Right lobe of liver (tissue), 6 donors: Measurements from ENCODE around the gene OBSCN. TPM values are rescaled to one million over a fixed set of nuclear protein-coding genes. Genes with fewer than 3 reads are reported as not detected.
"Not testable (repeated sequence)": the region's sequence is repeated elsewhere in the genome, so short reads cannot be mapped to it uniquely, and the experiment has no call there.

Experiments used
- ATAC-seq, 4 donors: fragments of 200-7000 bp; cut with Tn5 transposase; one replicate each; pipeline ENCODE4 v1.9.1; 2020; ENCODE audit warnings: mild to moderate bottlenecking in 4 of 4, moderate library complexity in 4 of 4
- DNase-seq, 3 donors: peaks; one replicate each; pipeline ENCODE4 v3.0.0-alpha.2; 2020
- H3K27ac ChIP-seq, 3 donors: fragments of 200-600 bp; one replicate each; pipeline ENCODE4 v1.8.0; 2022
- H3K27me3 ChIP-seq, 2 donors: fragments of 200-600 bp; one replicate each; pipeline ENCODE4 v1.8.0; 2022
- H3K36me3 ChIP-seq, 4 donors: fragments of 200-600 bp; sonication (generic) in 1 of 4; one replicate each; pipeline versions ENCODE4 v1.5.1 to v1.8.0; 2017 to 2022; ENCODE audit warnings: control low read depth in 1 of 4
- H3K4me1 ChIP-seq, 4 donors: fragments of 200-600 bp; sonication (generic) in 1 of 4; one replicate each; pipeline versions ENCODE4 v1.5.1 to v1.8.0; 2017 to 2022; ENCODE audit warnings: control low read depth in 1 of 4
- H3K4me3 ChIP-seq, 3 donors: fragments of 200-600 bp; one replicate each; pipeline ENCODE4 v1.8.0; 2022
- H3K9me3 ChIP-seq, 4 donors: fragments of 200-600 bp; sonication (generic) in 1 of 4; one replicate each; pipeline versions ENCODE4 v1.5.1 to v1.8.0; 2017 to 2022; ENCODE audit warnings: control low read depth in 1 of 4
- CTCF ChIP-seq, 4 donors: fragments of 200-600 bp in 3 of 4; fragments of 450-650 bp in 1 of 4; IDR thresholded peaks; one replicate each; pipeline versions ENCODE4 v1.5.1 to v1.8.0; 2016 to 2022; ENCODE audit warnings: antibody characterized with exemption in 4 of 4, mild to moderate bottlenecking in 2 of 4
- POLR2A ChIP-seq: fragments of 450-650 bp; IDR thresholded peaks from one replicate; pipeline ENCODE4 v1.6.1; 2017; ENCODE audit warnings: antibody characterized with exemption, mild to moderate bottlenecking
- WGBS: methylation state at CpG from one replicate; pipeline ENCODE4 v1.1.6; 2018; ENCODE audit warnings: low coverage, low lambda C conversion rate; ENCODE audit not compliant: insufficient coverage; ENCODE audit errors: missing lambda C conversion rate; 5-methylcytosine and 5-hydroxymethylcytosine counted together
- intact Hi-C, 2 donors: fragments of 100-400 bp; cut with DNase I; formaldehyde crosslinking; loops; one replicate each; pipeline versions ENCODE4 v1.11.2 to v1.14.1; 2022
- total RNA-seq, 6 experiments: library from RNA; depleted of rRNA in 2 of 6; stranded (reverse); fragments of >200 nt in 2 of 6; fragmentation: NEBNext Ultra II Directional in 3 of 6; extraction: Animal tissue kit (Norgen Biotek cat#: 25700) in 3 of 6; gene quantifications; one replicate each; pipeline versions ENCODE4 v1.1.0 to v1.2.4, GENCODE V29; 2016 to 2023
- donor health status: DM: no; HTN: yes; CAD: no.
- donor health status: DM: no; HTN: no; CAD: no.
- donor health status: DM: no; HTN: no; CAD: no.
- donor health status: DM: no; HTN: yes; CAD: no.
- donor health status: DM: no; HTN: yes; CAD: no.

The OBSCN gene
- total RNA-seq, 6 experiments from 2014 or later, result 0.43 to 3.5 (median 2.0) TPM

- 80% methylated on average over 4 of the region's 16 CpGs for WGBS
Measured at GRCh38 chr1:228219245-228219961, 11.6 kb downstream of the OBSCN start.

GRCh38 chr1:228219962-228220780 is 12.3 kb downstream of the OBSCN start:
- 70% methylated on average over 11 of the region's 28 CpGs for WGBS
- Histone ChIP-seq H3K27me3 (no peaks in the 10 kb centered on the region), H3K9me3 (no peaks in the 10 kb centered on the region), H3K4me3 (no peak overlapping the region), H3K27ac (no peak overlapping the region), H3K36me3 (no peaks in the 10 kb centered on the region), H3K4me1 (no peaks in the 10 kb centered on the region)
- TF ChIP-seq POLR2A (no peak), CTCF (IDR thresholded peaks at IDR 0.05) (no peak)
- DNase-seq, result no peak
- intact Hi-C loops, result no loop called here
- no peak for ATAC-seq

More at GRCh38 chr1:228219245-228219961, 11.6 kb downstream of the OBSCN start:
- TF ChIP-seq CTCF (IDR thresholded peaks at IDR 0.05), result no peak
- no peak for TF ChIP-seq POLR2A
- intact Hi-C loops, result no loop called here
- Histone ChIP-seq H3K9me3 (no peaks in the 10 kb centered on the region), H3K4me1 (no peaks in the 10 kb centered on the region), H3K27me3 (no peaks in the 10 kb centered on the region), H3K36me3 (no peaks in the 10 kb centered on the region), H3K27ac (no peak overlapping the region), H3K4me3 (no peak overlapping the region)
- ATAC-seq, result peak in 1 of 4 donors; percentile 4
- no peak for DNase-seq

GRCh38 chr1:228221097-228221496 is 13.3 kb downstream of the OBSCN start:
- 80% methylated on average over 9 of the region's 9 CpGs for WGBS

GRCh38 chr1:228222548-228222947 is 14.7 kb downstream of the OBSCN start:
- ATAC-seq (no peak), DNase-seq (no peak)
- intact Hi-C loops, result no loop called here
- no peaks in the 10 kb centered on the region for H3K27me3 ChIP-seq
- H3K4me3 ChIP-seq, result no peak overlapping the region
- H3K27ac ChIP-seq, result no peak overlapping the region
- no peaks in the 10 kb centered on the region for H3K36me3 ChIP-seq
- WGBS, result 62% methylated on average over 8 of the region's 11 CpGs
- no peaks in the 10 kb centered on the region for H3K9me3 ChIP-seq
- H3K4me1 ChIP-seq, result no peaks in the 10 kb centered on the region
- no peak for TF ChIP-seq POLR2A
- no peak for TF ChIP-seq CTCF (IDR thresholded peaks at IDR 0.05)

More at GRCh38 chr1:228221097-228221496, 13.3 kb downstream of the OBSCN start:
- H3K27me3 ChIP-seq, H3K27ac ChIP-seq, H3K9me3 ChIP-seq, intact Hi-C loops, DNase-seq, H3K4me1 ChIP-seq, H3K36me3 ChIP-seq, ATAC-seq, H3K4me3 ChIP-seq: not testable (repeated sequence)
